Adrenal gland (tissue), 12 donors: ENCODE measurements around the gene COL4A1. TPM values are rescaled to one million over a fixed set of nuclear protein-coding genes. Genes with fewer than 3 reads are reported as not detected.

Source experiments
- DNase-seq, 7 donors: peaks; one replicate each; pipeline ENCODE4 v3.0.0-alpha.2; 2019 to 2020
- H3K27ac ChIP-seq, 5 donors: fragments of 200-600 bp; sonication (generic) in 4 of 5; 1 replicate in 3 of 5; 2 replicates in 2 of 5; pipeline versions ENCODE4 v1.5.1 to v1.8.0; 2016 to 2020; ENCODE audit warnings: mild to moderate bottlenecking in 1 of 5
- H3K27me3 ChIP-seq: fragments of 200-600 bp; 2 replicates; pipeline ENCODE4 v1.8.0; 2021
- H3K36me3 ChIP-seq, 2 donors: fragments of 200-600 bp; replicated peaks in 1 of 2; 1 replicate in 1 of 2; 2 replicates in 1 of 2; pipeline versions ENCODE4 v1.5.1 to v1.8.0; 2018 to 2022
- H3K4me1 ChIP-seq, 2 donors: fragments of 200-600 bp; replicated peaks in 1 of 2; 1 replicate in 1 of 2; 2 replicates in 1 of 2; pipeline versions ENCODE4 v1.5.1 to v1.8.0; 2018 to 2021
- H3K4me3 ChIP-seq, 4 donors: fragments of 200-600 bp; sonication (generic) in 3 of 4; one replicate each; pipeline ENCODE4 v1.5.1; 2016 to 2018
- H3K9me3 ChIP-seq, 3 donors: fragments of 200-600 bp; sonication (generic) in 1 of 3; replicated peaks in 1 of 3; 1 replicate in 2 of 3; 2 replicates in 1 of 3; pipeline versions ENCODE4 v1.5.1 to v1.8.0; 2016 to 2021
- POLR2A ChIP-seq, 2 donors: fragments of 450-650 bp; IDR thresholded peaks; one replicate each; pipeline ENCODE4 v1.6.1; 2017; ENCODE audit warnings: antibody characterized with exemption in 2 of 2, mild to moderate bottlenecking in 2 of 2, moderate library complexity in 1 of 2
- whole genome bisulfite sequencing, 4 donors: extraction: QIAGEN DNeasy Blood & Tissue Kit in 2 of 4; methylation state at CpG; one replicate each; pipeline versions ENCODE4 v1.1.5 to v1.1.7; 2013 to 2017; 5-methylcytosine and 5-hydroxymethylcytosine counted together
- intact Hi-C, 2 donors: fragments of 100-400 bp; cut with DNase I; formaldehyde crosslinking; loops; one replicate each; pipeline versions ENCODE4 v1.14.1 to v1.15.0; 2022 to 2023
- polyA plus RNA-seq, 3 donors: library from polyadenylated mRNA; stranded (reverse); fragments of 200-250 nt in 2 of 3; fragments of 350-450 nt in 1 of 3; fragmentation: Illumina TruSeq in 1 of 3; extraction: RNeasy Lipid Tissue Mini Kit (QIAGEN cat#74804) in 1 of 3; gene quantifications; one replicate each; pipeline ENCODE4 v1.2.3, GENCODE V29; 2013 to 2014
- total RNA-seq, 9 donors: library from RNA; depleted of rRNA in 4 of 9; stranded (reverse); fragments of >200 nt in 4 of 9; fragments of 120-200 nt in 1 of 9; fragmentation: NEBNext Ultra II Directional in 1 of 9; extraction: Animal tissue kit (Norgen Biotek cat#: 25700) in 1 of 9; gene quantifications; one replicate each; pipeline versions ENCODE4 v1.1.0 to v1.2.4, GENCODE V29; 2013 to 2023
- TF ChIP-seq, protein P1 (sequence below), 6 experiments: fragments of 450-650 bp in 4 of 6; fragments of 200-600 bp in 2 of 6; sonication (generic) in 1 of 6; IDR thresholded peaks; 1 replicate in 5 of 6; 2 replicates in 1 of 6; pipeline versions ENCODE4 v1.5.1 to v1.8.0; 2016 to 2021; ENCODE audit warnings: antibody characterized with exemption in 6 of 6, mild to moderate bottlenecking in 2 of 6, moderate library complexity in 1 of 6
- donor health status: healthy with polysubstance abuse.
- donor health status: Bipolar disorder and iron deficiency.
- donor health status: DM: yes; HTN: yes; CAD: no.
- donor health status: DM: no; HTN: no; CAD: no.
- donor health status: DM: no; HTN: no; CAD: no.
- donor health status: DM: yes; HTN: yes; CAD: no.

COL4A1 gene
- total and polyA plus RNA-seq, 12 donors: 62.4 to 364 (median 183) TPM

DNA sequence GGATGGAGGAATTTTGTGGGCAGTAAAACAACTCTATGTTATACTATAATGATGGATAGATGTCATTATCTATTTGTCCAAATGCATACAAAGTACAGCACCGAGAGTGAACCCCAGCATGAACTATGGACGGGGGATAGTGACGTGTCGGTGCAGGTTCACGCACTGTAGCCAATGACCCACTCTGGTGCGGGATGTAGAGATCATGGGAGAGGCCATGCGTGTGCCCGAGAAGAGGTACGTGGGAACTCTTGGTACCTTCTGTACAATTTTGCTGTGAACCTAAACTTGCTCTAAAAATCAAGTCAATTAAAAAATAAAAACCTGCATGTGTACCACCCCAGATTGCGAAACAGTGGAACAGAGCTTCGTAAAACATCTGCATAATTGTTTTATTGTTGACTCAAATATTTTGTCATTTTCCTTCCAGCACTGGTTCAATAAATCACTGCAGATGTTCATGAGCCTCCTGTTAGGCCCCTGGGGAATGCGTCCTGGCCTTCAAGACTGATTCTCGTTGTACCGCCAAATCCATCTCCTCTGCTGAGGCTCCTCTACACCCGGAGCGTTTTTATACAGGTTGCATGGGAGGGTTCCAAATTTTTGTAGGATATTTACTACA, 30.9 kb downstream of the COL4A1 start:
- Histone ChIP-seq H3K36me3 (no peaks in the 10 kb centered on the region), H3K9me3 (no peaks in the 10 kb centered on the region), H3K4me1 (peaks cover 0 to 19% of the 10 kb centered on the region in 2 donors), H3K4me3 (no peak overlapping the region), H3K27me3 (no peaks in the 10 kb centered on the region), H3K27ac (peak overlapping the region in 1 of 5 donors; percentile 68)
- peak in 1 of 7 donors; percentile 56 for DNase-seq
- TF ChIP-seq, protein P1, sequence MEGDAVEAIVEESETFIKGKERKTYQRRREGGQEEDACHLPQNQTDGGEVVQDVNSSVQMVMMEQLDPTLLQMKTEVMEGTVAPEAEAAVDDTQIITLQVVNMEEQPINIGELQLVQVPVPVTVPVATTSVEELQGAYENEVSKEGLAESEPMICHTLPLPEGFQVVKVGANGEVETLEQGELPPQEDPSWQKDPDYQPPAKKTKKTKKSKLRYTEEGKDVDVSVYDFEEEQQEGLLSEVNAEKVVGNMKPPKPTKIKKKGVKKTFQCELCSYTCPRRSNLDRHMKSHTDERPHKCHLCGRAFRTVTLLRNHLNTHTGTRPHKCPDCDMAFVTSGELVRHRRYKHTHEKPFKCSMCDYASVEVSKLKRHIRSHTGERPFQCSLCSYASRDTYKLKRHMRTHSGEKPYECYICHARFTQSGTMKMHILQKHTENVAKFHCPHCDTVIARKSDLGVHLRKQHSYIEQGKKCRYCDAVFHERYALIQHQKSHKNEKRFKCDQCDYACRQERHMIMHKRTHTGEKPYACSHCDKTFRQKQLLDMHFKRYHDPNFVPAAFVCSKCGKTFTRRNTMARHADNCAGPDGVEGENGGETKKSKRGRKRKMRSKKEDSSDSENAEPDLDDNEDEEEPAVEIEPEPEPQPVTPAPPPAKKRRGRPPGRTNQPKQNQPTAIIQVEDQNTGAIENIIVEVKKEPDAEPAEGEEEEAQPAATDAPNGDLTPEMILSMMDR (IDR thresholded peaks at IDR 0.05): no peak
- TF ChIP-seq POLR2A (IDR thresholded peaks at IDR 0.05): no peak
- WGBS, 4 donors: 63 to 71% (median 67%) methylated on average over 15 to 16 of the region's 16 CpGs
- intact Hi-C loops: no loop called here

- Histone ChIP-seq H3K27me3 (no peaks in the 10 kb centered on the region), H3K27ac (peak overlapping the region in 2 of 5 donors; percentile 26 to 70), H3K4me1 (peaks cover 0 to 19% of the 10 kb centered on the region in 2 donors), H3K36me3 (no peaks in the 10 kb centered on the region), H3K4me3 (no peak overlapping the region), H3K9me3 (no peaks in the 10 kb centered on the region)
- DNase-seq: peak in 1 of 7 donors; percentile 45
- intact Hi-C loops: no loop called here
- TF ChIP-seq, protein P1 (IDR thresholded peaks at IDR 0.05): peak in 3 of 6 experiments; percentile 9 to 21 (median 11)
- TF ChIP-seq POLR2A (IDR thresholded peaks at IDR 0.05): no peak
- 72 to 79% (median 76%) methylated on average over 5 of the region's 5 CpGs for WGBS, 4 donors
These were observed 32.3 kb downstream of the COL4A1 start for GRCh38 chr13:110274687-110275086.

- Histone ChIP-seq H3K27ac (no peak overlapping the region), H3K4me1 (peaks cover 0 to 18% of the 10 kb centered on the region in 2 donors), H3K4me3 (no peak overlapping the region), H3K9me3 (no peaks in the 10 kb centered on the region), H3K27me3 (no peaks in the 10 kb centered on the region), H3K36me3 (no peaks in the 10 kb centered on the region)
- WGBS, 4 donors: 89 to 96% (median 92%) methylated on average over 6 of the region's 6 CpGs
- peak in 1 of 7 donors; percentile 7 for DNase-seq
- TF ChIP-seq, protein P1 (IDR thresholded peaks at IDR 0.05): no peak
- TF ChIP-seq POLR2A (IDR thresholded peaks at IDR 0.05): no peak
- intact Hi-C loops: no loop called here
These were observed 33.7 kb downstream of the COL4A1 start for GRCh38 chr13:110273254-110273653.

- peak in 1 of 7 donors; percentile 43 for DNase-seq
- H3K9me3 ChIP-seq: no peaks in the 10 kb centered on the region
- WGBS, 4 donors: 80 to 98% (median 91%) methylated on average over 6 of the region's 6 CpGs
- no peak for TF ChIP-seq POLR2A (IDR thresholded peaks at IDR 0.05)
- TF ChIP-seq, protein P1 (IDR thresholded peaks at IDR 0.05): no peak
- H3K36me3 ChIP-seq: no peaks in the 10 kb centered on the region
- intact Hi-C loops: no loop called here
- H3K27ac ChIP-seq: no peak overlapping the region
- no peak overlapping the region for H3K4me3 ChIP-seq
- H3K27me3 ChIP-seq: no peaks in the 10 kb centered on the region
- peaks cover 0 to 11% of the 10 kb centered on the region in 2 donors for H3K4me1 ChIP-seq
These were observed 34.3 kb downstream of the COL4A1 start for GRCh38 chr13:110272651-110273050.
